ENCODE data around the gene ARMH2.

- TF ChIP-seq, protein P1, sequence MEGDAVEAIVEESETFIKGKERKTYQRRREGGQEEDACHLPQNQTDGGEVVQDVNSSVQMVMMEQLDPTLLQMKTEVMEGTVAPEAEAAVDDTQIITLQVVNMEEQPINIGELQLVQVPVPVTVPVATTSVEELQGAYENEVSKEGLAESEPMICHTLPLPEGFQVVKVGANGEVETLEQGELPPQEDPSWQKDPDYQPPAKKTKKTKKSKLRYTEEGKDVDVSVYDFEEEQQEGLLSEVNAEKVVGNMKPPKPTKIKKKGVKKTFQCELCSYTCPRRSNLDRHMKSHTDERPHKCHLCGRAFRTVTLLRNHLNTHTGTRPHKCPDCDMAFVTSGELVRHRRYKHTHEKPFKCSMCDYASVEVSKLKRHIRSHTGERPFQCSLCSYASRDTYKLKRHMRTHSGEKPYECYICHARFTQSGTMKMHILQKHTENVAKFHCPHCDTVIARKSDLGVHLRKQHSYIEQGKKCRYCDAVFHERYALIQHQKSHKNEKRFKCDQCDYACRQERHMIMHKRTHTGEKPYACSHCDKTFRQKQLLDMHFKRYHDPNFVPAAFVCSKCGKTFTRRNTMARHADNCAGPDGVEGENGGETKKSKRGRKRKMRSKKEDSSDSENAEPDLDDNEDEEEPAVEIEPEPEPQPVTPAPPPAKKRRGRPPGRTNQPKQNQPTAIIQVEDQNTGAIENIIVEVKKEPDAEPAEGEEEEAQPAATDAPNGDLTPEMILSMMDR (IDR thresholded peaks at IDR 0.05), result no peak
- TF ChIP-seq POLR2A (IDR thresholded peaks at IDR 0.05), result no peak
Observed at GRCh38 chr6:24795106-24795505, 3.6 kb downstream of the ARMH2 start.
